Ovary (tissue), 9 donors: ENCODE data around the gene FREM2. TPM values are rescaled to one million over a fixed set of nuclear protein-coding genes. Genes with fewer than 3 reads are reported as not detected.

ENCODE experiments used
- DNase-seq, 5 donors: peaks; one replicate each; pipeline ENCODE4 v3.0.0-alpha.2; 2019 to 2020
- H3K27ac ChIP-seq, 2 donors: fragments of 200-600 bp; one replicate each; pipeline versions ENCODE4 v1.5.1 to v1.8.0; 2019 to 2022
- H3K27me3 ChIP-seq: fragments of 200-600 bp; one replicate; pipeline ENCODE4 v1.8.0; 2022
- H3K36me3 ChIP-seq: fragments of 200-600 bp; sonication (generic); one replicate; pipeline ENCODE4 v1.5.1; 2019
- H3K4me1 ChIP-seq: one replicate; pipeline ENCODE4 v1.8.1; 2013; ENCODE audit warnings: mild to moderate bottlenecking, moderate library complexity; ENCODE audit not compliant: insufficient read depth
- H3K4me3 ChIP-seq: fragments of 200-600 bp; sonication (generic); one replicate; pipeline ENCODE4 v1.5.1; 2017
- H3K9me3 ChIP-seq, 2 donors: fragments of 200-600 bp in 1 of 2; sonication (generic) in 1 of 2; one replicate each; pipeline versions ENCODE4 v1.5.1 to v1.8.1; 2013 to 2019; ENCODE audit warnings: mild to moderate bottlenecking in 1 of 2, moderate library complexity in 1 of 2
- CTCF ChIP-seq, 3 donors: fragments of 450-650 bp in 2 of 3; fragments of 200-600 bp in 1 of 3; IDR thresholded peaks; one replicate each; pipeline versions ENCODE4 v1.5.1 to v1.8.0; 2016 to 2022; ENCODE audit warnings: antibody characterized with exemption in 3 of 3, mild to moderate bottlenecking in 1 of 3
- EP300 ChIP-seq: sonication (generic); formaldehyde crosslinking; IDR thresholded peaks from one replicate; pipeline ENCODE4 v1.6.1; 2017; ENCODE audit warnings: antibody characterized with exemption
- POLR2A ChIP-seq: fragments of 450-650 bp; IDR thresholded peaks from one replicate; pipeline ENCODE4 v1.6.1; 2017; ENCODE audit warnings: antibody characterized with exemption, mild to moderate bottlenecking, moderate library complexity
- WGBS, 3 donors: extraction: QIAGEN DNeasy Blood & Tissue Kit in 1 of 3; methylation state at CpG; one replicate each; pipeline versions ENCODE4 v1.1.5 to v1.1.7; 2013 to 2017; 5-methylcytosine and 5-hydroxymethylcytosine counted together
- intact Hi-C, 4 donors: fragments of 100-400 bp; cut with DNase I; formaldehyde crosslinking; loops; one replicate each; pipeline versions ENCODE4 v1.11.0 to v1.15.1; 2022 to 2023
- polyA plus RNA-seq, 2 donors: library from polyadenylated mRNA; stranded (reverse); fragments of 200-250 nt in 1 of 2; fragments of 350-450 nt in 1 of 2; fragmentation: Illumina TruSeq in 1 of 2; extraction: RNeasy Lipid Tissue Mini Kit (QIAGEN cat#74804) in 1 of 2; gene quantifications; one replicate each; pipeline ENCODE4 v1.2.3, GENCODE V29; 2013 to 2014
- total RNA-seq, 7 donors: library from RNA; depleted of rRNA in 2 of 7; stranded (reverse); fragments of >200 nt in 2 of 7; fragmentation: NEBNext Ultra II Directional in 3 of 7; extraction: Animal tissue kit (Norgen Biotek cat#: 25700) in 3 of 7; gene quantifications; one replicate each; pipeline versions ENCODE4 v1.1.0 to v1.2.4, GENCODE V29; 2016 to 2023
- donor health status: DM: no; HTN: no; CAD: no; lungs with moderate emphysema.
- donor health status: DM: no; HTN: no; CAD: no.
- donor health status: Bipolar disorder and iron deficiency.
- donor health status: DM: yes; HTN: yes; CAD: no.
- donor health status: DM: no; HTN: no; CAD: no.
- donor health status: DM: yes; HTN: yes; CAD: no.

The FREM2 gene
- total and polyA plus RNA-seq, 9 donors: 0.27 to 4.0 (median 1.7) TPM

GRCh38 chr13:38700051-38700450 lies 13.2 kb downstream of the FREM2 start:
- no peak overlapping the region for H3K4me3 ChIP-seq
- TF ChIP-seq POLR2A (no peak), CTCF (IDR thresholded peaks at IDR 0.05) (no peak), EP300 (no peak)
- WGBS, 3 donors: 83 to 91% (median 89%) methylated on average over 2 of the region's 2 CpGs
- H3K27me3 ChIP-seq: no peaks in the 10 kb centered on the region
- no peaks in the 10 kb centered on the region for H3K4me1 ChIP-seq
- intact Hi-C loops: no loop called here
- DNase-seq: no peak
- no peaks in the 10 kb centered on the region for H3K36me3 ChIP-seq
- no peaks in the 10 kb centered on the region for H3K9me3 ChIP-seq
- H3K27ac ChIP-seq: no peak overlapping the region

- no peak for DNase-seq
- Histone ChIP-seq H3K4me1 (no peaks in the 10 kb centered on the region), H3K36me3 (no peaks in the 10 kb centered on the region), H3K4me3 (no peak overlapping the region), H3K27me3 (no peaks in the 10 kb centered on the region), H3K27ac (no peak overlapping the region), H3K9me3 (no peaks in the 10 kb centered on the region)
- intact Hi-C loops: no loop called here
- 34 to 36% (median 36%) methylated on average over 2 of the region's 2 CpGs for WGBS, 3 donors
- no peak for TF ChIP-seq CTCF (IDR thresholded peaks at IDR 0.05)
Measured at GRCh38 chr13:38702669-38703068, 15.8 kb downstream of the FREM2 start.

GRCh38 chr13:38703255-38703654 lies 16.4 kb downstream of the FREM2 start:
- Histone ChIP-seq H3K27ac (no peak overlapping the region), H3K4me3 (no peak overlapping the region), H3K36me3 (no peaks in the 10 kb centered on the region), H3K4me1 (no peaks in the 10 kb centered on the region), H3K9me3 (no peaks in the 10 kb centered on the region), H3K27me3 (no peaks in the 10 kb centered on the region)
- WGBS, 3 donors: 91 to 94% (median 92%) methylated on average over 1 of the region's 1 CpG
- DNase-seq: no peak
- intact Hi-C loops: no loop called here
- no peak for TF ChIP-seq CTCF (IDR thresholded peaks at IDR 0.05)
- TF ChIP-seq EP300: no peak
- TF ChIP-seq POLR2A: no peak

- WGBS, 3 donors: 85 to 92% (median 88%) methylated on average over 5 of the region's 5 CpGs
- TF ChIP-seq EP300 (no peak), CTCF (IDR thresholded peaks at IDR 0.05) (no peak), POLR2A (no peak)
- intact Hi-C loops: no loop called here
Measured at GRCh38 chr13:38705365-38705764, 18.5 kb downstream of the FREM2 start.

GRCh38 chr13:38707460-38707859 lies 20.6 kb downstream of the FREM2 start:
- TF ChIP-seq POLR2A: no peak
- no peak for TF ChIP-seq EP300
- TF ChIP-seq CTCF (IDR thresholded peaks at IDR 0.05): no peak
- H3K4me3 ChIP-seq: no peak overlapping the region
- no peak overlapping the region for H3K27ac ChIP-seq
- no peak for DNase-seq
- no peaks in the 10 kb centered on the region for H3K4me1 ChIP-seq
- no peaks in the 10 kb centered on the region for H3K27me3 ChIP-seq
- intact Hi-C loops: no loop called here
- 84 to 89% (median 86%) methylated on average over 3 of the region's 3 CpGs for WGBS, 3 donors
- no peaks in the 10 kb centered on the region for H3K36me3 ChIP-seq
- no peaks in the 10 kb centered on the region for H3K9me3 ChIP-seq

More at GRCh38 chr13:38705365-38705764, 18.5 kb downstream of the FREM2 start:
- no peaks in the 10 kb centered on the region for H3K4me1 ChIP-seq
- no peak overlapping the region for H3K4me3 ChIP-seq
- no peaks in the 10 kb centered on the region for H3K36me3 ChIP-seq
- no peak for DNase-seq
- no peaks in the 10 kb centered on the region for H3K9me3 ChIP-seq
- H3K27ac ChIP-seq: no peak overlapping the region
- no peaks in the 10 kb centered on the region for H3K27me3 ChIP-seq
